ENCODE measurements around the gene HCAR1.
"Not testable (repeated sequence)": the region's sequence is repeated elsewhere in the genome, so short reads cannot be mapped to it uniquely, and the experiment has no call there.

HCAR1 gene

DNA sequence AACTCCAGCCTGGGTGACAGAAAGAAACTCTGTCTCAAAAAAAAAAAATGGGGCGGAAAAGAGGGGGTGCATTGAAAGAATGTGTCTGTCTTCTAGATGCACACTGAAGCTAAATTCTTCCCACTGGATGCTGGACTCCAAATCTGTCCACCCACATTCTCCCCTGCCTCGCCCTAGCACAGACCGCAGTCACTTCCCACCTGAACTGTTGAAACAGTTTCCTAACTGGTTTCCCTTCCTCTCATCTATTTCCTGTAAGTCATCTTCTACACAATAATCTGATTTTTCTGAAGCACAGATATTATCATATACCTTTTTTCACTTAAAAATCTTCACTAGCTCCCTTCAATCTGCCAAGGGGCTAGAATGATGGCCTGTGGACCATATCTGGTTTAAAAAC lies 1.5 kb upstream of the HCAR1 start:
- no peak overlapping the region for H3K9ac ChIP-seq (ENCODE audit: low read depth, low read length)
- H3K36me3 ChIP-seq (ENCODE audit: insufficient read depth, low read length) = no peaks in the 10 kb centered on the region
- peaks cover 3% of the 10 kb centered on the region; the same call in 1 of the 2 replicates for H3K4me1 ChIP-seq (ENCODE audit: insufficient read depth, low read length)
- H3K9me3 ChIP-seq (ENCODE audit: control insufficient read depth, insufficient read depth, low read length) = 0 out of 2 replicates have a peak, but pooled peaks cover 6% of the 10 kb centered on the region

DNA sequence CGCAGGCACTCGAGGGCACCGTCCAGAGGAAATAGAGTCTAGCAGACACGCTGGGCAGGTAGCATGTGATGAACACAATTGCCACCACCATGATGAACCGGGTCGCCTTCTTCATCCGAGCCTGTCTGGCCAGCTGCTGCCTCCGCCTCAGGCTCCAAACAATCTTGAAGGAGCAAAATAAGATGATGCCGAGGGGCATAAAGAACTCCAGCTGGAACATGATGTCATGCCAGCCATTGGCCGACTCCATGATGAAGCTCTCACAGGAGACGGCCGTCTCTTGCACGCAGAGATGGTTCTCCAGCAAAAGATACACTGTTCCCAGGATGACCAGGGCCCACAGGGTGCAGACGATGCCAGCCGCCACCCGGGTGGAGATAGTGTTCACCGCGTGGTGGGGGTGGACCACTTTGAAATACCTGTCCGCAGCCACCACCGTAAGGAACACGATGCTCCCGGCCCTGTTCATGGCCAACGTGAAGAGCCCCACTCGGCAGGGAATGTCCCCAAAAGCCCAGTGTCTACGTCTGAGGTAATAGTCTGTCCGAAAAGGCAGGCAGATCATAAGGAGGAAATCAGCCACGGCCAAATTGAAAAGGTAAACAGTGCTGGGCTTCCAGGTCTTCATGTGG lies 945 bp downstream of the HCAR1 start:
- Histone ChIP-seq H3K36me3 (ENCODE audit: insufficient read depth, low read length) (no peaks in the 10 kb centered on the region), H3K9me3 (ENCODE audit: control insufficient read depth, insufficient read depth, low read length) (no peaks in the 10 kb centered on the region), H3K4me1 (ENCODE audit: insufficient read depth, low read length) (peaks cover 11% of the 10 kb centered on the region), H3K9ac (ENCODE audit: low read depth, low read length) (no peak overlapping the region)

DNA sequence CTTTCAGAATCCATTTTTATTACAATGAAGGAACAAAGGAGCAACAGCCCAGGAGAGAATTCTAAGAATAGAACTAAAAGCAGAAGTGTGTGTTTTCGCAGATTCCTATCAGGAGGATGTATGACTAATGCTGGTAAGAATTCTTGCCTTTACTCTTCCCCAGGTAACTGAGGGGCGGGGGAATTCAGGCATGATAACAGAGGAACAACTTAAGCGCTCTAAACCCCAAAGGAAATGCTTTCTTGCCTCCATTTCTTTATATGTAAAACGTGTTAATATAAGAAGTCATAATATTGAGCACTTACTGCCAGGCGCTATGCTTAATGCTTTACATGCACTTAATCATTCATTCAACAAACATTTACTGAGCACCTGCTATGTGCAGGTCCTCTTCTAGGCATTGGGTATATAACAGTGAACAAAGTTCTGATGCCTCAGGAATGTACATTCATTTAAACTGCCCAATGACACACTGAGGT lies 4.5 kb downstream of the HCAR1 start:
- Histone ChIP-seq H3K36me3 (ENCODE audit: insufficient read depth, low read length) (no peaks in the 10 kb centered on the region), H3K9me3 (ENCODE audit: control insufficient read depth, insufficient read depth, low read length) (no peaks in the 10 kb centered on the region), H3K4me1 (ENCODE audit: insufficient read depth, low read length) (peaks cover 11% of the 10 kb centered on the region), H3K9ac (ENCODE audit: low read depth, low read length) (no peak overlapping the region; the same call in 1 of the 2 replicates)

DNA sequence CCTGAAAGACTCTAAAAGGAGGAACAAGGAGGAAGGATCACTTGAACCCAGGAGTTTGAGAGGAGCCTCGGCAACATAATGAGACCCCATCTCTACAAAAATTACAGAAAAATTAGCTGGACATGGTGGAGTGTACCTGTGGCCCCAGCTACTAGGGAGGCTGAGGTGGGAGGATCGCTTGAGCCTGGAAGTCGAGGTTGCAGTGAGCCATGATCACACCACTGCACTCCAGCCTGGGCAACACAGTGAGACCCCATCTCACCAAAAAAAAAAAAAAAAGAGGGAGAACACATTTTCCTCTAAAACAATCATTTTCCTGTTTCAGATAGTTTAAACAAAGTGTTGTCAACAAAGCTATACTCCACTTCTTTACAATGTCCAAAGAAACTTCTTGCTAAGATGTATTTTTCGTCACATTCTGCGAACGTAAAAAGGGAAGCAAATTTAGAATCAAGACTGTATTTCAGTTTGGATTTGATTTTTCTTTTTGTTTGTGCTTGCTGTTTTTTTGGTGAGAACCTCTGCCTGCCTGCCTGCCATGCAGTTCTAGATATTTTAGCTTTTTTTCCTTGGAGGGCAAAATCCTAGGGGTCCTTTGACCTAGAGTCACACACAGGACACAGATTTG lies 5.1 kb downstream of the HCAR1 start:
- H3K4me1 ChIP-seq (ENCODE audit: insufficient read depth, low read length) = peaks cover 9% of the 10 kb centered on the region
- H3K9ac ChIP-seq (ENCODE audit: low read depth, low read length) = no peak overlapping the region; the same call in 1 of the 2 replicates
- no peaks in the 10 kb centered on the region for H3K9me3 ChIP-seq (ENCODE audit: control insufficient read depth, insufficient read depth, low read length)
- no peaks in the 10 kb centered on the region for H3K36me3 ChIP-seq (ENCODE audit: insufficient read depth, low read length)

DNA sequence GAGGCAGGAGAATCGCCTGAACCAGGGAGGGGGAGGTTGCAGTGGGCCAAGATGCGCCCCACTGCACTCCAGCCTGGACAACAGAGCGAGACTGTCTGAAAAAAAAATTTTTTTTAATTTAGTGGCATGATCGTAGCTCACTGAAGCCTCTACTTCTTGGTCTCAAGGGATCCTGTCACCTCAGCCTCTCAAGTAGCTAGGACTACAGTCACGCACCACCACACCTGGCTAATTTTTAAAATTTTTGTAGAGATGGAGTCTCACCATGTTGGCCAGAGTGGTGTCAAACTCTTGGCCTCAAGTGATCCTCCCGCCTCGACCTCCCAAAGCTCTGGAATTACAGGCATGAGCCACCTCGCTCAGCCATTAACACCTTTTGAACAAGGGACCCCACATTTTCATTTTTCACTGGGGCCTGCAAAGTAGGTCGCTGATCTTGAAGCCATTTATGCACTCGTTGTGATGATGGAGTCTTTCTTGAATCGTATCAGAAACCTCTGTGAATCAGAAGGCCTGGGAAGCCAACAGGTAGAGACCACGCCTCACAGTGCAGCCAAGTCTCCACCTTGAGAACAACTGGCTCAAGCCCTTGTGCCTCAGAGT lies 5.9 kb downstream of the HCAR1 start:
- Histone ChIP-seq H3K9me3 (ENCODE audit: control insufficient read depth, insufficient read depth, low read length) (no peaks in the 10 kb centered on the region), H3K9ac (ENCODE audit: low read depth, low read length) (no peak overlapping the region), H3K36me3 (ENCODE audit: insufficient read depth, low read length) (no peaks in the 10 kb centered on the region), H3K4me1 (ENCODE audit: insufficient read depth, low read length) (peaks cover 7% of the 10 kb centered on the region; the same call in 1 of the 2 replicates)

DNA sequence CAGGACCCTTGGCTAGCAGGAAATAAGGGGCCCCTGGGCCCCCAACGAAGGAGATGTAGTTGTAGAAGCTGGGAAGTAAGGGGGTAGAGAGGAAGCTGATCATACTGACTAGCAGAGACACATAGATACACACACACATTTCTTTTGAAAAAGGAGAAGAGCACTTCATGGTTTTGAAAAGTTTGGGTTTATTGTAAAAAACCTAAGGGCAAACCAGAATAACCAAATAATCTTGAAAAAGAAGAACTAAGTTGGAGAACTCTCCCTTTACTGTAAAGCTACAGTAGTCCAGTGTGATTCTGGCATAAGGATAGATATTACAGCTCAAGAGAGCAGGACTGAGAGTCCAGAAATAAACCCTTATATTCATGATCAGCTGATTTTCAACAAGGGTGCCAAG lies 8.3 kb downstream of the HCAR1 start:
- Histone ChIP-seq H3K36me3 (ENCODE audit: insufficient read depth, low read length) (no peaks in the 10 kb centered on the region), H3K9ac (ENCODE audit: low read depth, low read length) (no peak overlapping the region), H3K4me1 (ENCODE audit: insufficient read depth, low read length) (peaks cover 7% of the 10 kb centered on the region; the same call in 1 of the 2 replicates), H3K9me3 (ENCODE audit: control insufficient read depth, insufficient read depth, low read length) (no peaks in the 10 kb centered on the region)

DNA sequence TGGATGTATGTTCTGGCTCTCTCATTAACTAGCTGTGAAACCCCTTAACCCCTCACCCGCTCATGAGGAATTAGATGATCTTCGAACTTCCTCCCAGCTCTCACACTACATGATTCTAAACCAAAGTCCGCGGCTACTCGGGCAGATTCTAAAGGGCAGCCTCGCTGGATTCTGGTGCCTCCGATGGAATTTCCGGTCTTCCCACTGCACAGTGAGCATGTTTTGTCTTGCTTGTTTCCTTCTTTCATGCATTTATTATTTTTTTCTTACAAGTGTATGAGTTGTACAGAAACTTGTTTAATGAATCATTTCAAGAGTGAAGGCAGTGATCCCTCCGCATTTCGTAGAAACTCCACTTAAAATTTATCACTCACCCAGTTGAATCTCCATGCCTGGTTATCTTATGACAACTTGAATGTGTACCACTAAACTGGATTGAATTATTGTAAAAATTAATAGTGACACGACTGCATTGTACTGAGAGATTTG lies 9.5 kb downstream of the HCAR1 start:
- Histone ChIP-seq H3K9ac (ENCODE audit: low read depth, low read length) (no peak overlapping the region), H3K9me3 (ENCODE audit: control insufficient read depth, insufficient read depth, low read length) (no peaks in the 10 kb centered on the region), H3K4me1 (ENCODE audit: insufficient read depth, low read length) (peaks cover 7% of the 10 kb centered on the region; the same call in 1 of the 2 replicates), H3K36me3 (ENCODE audit: insufficient read depth, low read length) (no peaks in the 10 kb centered on the region)

DNA sequence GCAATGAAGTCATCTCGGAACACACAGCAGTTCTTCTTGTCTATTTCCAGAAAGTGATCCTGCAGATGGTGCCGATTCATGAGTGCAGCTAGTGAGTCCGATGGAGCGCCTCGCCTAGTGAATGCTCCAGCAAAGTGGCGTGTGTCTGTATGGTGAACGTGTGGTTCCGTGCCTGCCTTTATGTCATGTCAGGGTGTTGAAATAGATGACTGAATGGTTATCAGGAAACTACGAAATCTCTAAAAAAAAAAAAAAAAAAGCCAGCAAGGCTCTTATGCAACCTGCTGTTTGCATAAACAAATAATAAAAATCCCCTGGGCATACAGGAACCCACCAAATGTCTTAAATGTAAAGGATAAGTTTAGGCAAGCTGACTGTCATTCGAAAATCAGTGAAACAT lies 14.0 kb downstream of the HCAR1 start, which contains the start of gene HCAR3:
HCAR3 (minus strand) TSS at position 154 of the 400 bp plus-strand sequence; CDS start at position 80, 74 bp downstream.
- not testable (repeated sequence) for H3K36me3 ChIP-seq (ENCODE audit: insufficient read depth, low read length); H3K4me1 ChIP-seq (ENCODE audit: insufficient read depth, low read length); H3K9me3 ChIP-seq (ENCODE audit: control insufficient read depth, insufficient read depth, low read length); H3K9ac ChIP-seq (ENCODE audit: low read depth, low read length)

DNA sequence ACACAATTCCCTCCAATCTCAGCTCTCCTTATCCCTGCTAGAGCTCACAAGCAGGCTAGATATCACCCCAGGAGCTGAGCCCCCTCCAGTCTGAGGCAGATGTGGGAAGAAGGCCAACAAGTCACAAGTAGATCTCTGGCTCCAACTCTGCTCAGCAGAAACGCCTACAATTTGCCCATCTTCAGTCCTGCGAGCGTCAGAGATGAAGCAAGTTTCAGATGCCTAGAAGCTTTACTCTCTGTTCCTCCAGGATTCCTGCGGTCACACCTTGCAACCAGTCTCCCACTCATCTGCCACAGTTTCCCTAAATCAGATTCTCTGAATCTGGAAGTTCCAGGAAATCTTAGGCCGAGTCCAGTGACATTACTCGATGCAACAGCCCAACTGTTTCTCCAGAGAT lies 15.4 kb downstream of the HCAR1 start:
- not testable (repeated sequence) for H3K9ac ChIP-seq (ENCODE audit: low read depth, low read length); H3K9me3 ChIP-seq (ENCODE audit: control insufficient read depth, insufficient read depth, low read length)

DNA sequence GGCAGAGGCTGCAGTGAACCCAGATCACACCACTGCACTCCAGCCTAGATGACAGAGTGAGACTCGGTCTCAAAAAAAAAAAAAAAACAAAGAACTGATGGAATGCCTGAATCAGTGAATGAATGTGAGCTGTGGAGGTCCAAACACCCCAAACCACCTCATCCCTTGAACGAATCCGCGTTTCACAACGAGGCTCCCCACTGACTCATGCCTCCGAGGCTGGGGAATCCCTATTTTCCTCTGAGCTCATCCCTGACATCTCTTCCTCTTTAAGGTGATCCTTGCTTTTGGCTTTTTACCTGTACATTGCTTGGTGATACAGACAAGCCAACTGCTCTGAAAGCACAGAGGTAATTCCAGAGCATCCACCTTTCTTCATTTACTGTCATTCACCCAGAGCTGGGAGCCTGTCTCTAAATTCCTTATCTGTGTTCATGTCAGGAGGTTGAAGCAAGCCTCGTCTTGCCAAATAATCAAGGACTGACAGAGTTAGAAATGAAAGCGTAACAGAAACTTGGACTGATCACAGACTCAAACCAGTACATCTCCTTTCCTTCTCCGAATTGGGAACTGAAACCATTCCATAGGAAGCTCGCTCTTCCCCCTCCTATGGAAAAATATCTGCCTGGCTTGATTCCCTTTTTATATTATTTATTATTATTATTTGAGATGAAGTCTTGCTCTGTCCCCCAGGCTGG lies 17.0 kb downstream of the HCAR1 start:
- H3K9ac ChIP-seq (ENCODE audit: low read depth, low read length); H3K36me3 ChIP-seq (ENCODE audit: insufficient read depth, low read length); H3K4me1 ChIP-seq (ENCODE audit: insufficient read depth, low read length); H3K9me3 ChIP-seq (ENCODE audit: control insufficient read depth, insufficient read depth, low read length): not testable (repeated sequence)

More for the DNA sequence above, 15.4 kb downstream of the HCAR1 start:
- not testable (repeated sequence) for H3K4me1 ChIP-seq (ENCODE audit: insufficient read depth, low read length); H3K36me3 ChIP-seq (ENCODE audit: insufficient read depth, low read length)

DNA sequence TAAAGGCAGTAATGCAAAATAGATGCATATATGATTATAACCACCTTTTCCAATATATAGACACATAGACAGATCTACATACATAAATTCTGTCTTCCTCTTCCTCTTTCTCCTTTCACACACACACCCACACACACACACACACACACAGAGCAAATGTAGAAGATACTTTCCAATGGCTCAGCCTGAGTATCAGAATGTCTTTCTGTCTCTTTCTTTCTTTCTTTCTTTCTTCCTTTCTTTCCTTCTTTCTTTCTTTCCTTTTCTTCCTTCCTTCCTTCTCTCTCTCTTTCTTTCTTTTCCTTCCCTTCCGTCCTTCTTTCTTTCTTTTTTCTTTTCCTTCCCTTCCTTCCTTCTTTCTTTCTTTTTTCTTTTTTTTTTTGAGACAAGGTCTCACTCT lies 19.4 kb downstream of the HCAR1 start:
- H3K36me3 ChIP-seq (ENCODE audit: insufficient read depth, low read length); H3K9me3 ChIP-seq (ENCODE audit: control insufficient read depth, insufficient read depth, low read length); H3K4me1 ChIP-seq (ENCODE audit: insufficient read depth, low read length); H3K9ac ChIP-seq (ENCODE audit: low read depth, low read length): not testable (repeated sequence)

DNA sequence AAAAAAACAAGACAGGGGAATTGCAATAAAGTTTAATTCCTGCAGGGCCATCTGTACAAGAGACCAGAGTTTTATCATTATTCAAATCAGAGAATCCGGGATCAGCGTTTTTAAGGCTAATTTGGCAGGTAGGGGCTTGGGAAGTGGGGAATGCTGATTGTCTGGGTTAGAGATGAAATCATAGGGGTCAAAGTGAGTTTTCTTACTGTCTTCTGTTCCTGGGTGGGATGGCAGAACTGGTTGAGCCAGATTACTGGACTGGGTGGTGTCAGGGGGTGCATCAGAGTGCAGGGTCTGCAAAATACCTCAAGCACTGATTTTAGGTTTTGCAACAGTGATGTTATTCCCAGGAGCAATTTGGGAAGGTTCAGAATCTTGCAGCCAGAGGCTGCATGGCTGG lies 20.3 kb downstream of the HCAR1 start:
- not testable (repeated sequence) for H3K4me1 ChIP-seq (ENCODE audit: insufficient read depth, low read length); H3K9ac ChIP-seq (ENCODE audit: low read depth, low read length); H3K36me3 ChIP-seq (ENCODE audit: insufficient read depth, low read length); H3K9me3 ChIP-seq (ENCODE audit: control insufficient read depth, insufficient read depth, low read length)

DNA sequence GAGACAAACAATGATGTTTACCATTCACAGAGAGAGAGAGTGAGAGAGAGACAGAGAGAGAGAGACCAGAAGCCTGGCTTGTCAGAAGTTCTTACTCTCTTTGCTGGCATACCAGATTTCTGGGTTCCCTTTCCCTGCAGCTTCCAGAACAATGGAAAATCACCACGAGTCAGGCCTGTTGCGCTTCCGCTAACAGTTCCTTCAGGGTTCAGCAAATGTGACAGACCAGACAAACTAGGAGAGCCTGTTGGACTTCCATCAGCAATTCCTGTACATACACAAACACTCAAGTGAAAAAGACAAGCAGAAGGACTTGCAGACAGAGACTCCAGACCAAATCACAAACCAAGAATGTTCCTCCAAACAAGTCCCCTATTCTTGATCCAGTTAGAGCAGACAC lies 21.4 kb downstream of the HCAR1 start:
- not testable (repeated sequence) for H3K9me3 ChIP-seq (ENCODE audit: control insufficient read depth, insufficient read depth, low read length); H3K4me1 ChIP-seq (ENCODE audit: insufficient read depth, low read length); H3K36me3 ChIP-seq (ENCODE audit: insufficient read depth, low read length); H3K9ac ChIP-seq (ENCODE audit: low read depth, low read length)

DNA sequence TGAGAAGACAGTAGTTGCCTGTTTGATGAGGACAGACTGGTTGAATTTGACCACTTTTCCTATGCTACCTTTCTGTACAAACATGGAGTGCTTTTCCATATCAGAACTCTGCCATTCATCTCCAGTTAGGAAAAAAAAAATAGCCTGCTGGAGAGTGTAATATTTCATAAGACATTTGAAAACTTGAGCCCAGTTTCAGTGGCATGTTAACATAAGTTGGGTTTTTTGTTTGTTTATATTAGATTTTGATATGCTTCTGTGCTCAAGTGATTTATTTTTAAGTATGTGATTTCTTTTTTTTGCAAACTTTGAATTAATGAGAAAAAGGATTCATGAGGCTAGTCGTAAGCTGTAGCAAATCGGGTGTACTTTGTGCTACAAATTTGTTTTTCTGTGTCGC lies 26.8 kb downstream of the HCAR1 start:
- not testable (repeated sequence) for H3K4me1 ChIP-seq (ENCODE audit: insufficient read depth, low read length); H3K9me3 ChIP-seq (ENCODE audit: control insufficient read depth, insufficient read depth, low read length); H3K36me3 ChIP-seq (ENCODE audit: insufficient read depth, low read length); H3K9ac ChIP-seq (ENCODE audit: low read depth, low read length)
